RWPE2 (cell line): ENCODE results near the gene TFIP11.

Experiments used
- ATAC-seq: fragments of 200-7000 bp; cut with Tn5 transposase; 3 replicates; pipeline ENCODE4 v1.9.1; 2021; ENCODE audit warnings: low read depth
- DNase-seq: peaks from one replicate; pipeline ENCODE4 v3.0.0-alpha.2; 2020; ENCODE audit warnings: low spot score
- H3K27ac ChIP-seq: fragments of 450-650 bp; 2 replicates; pipeline ENCODE4 v1.5.1; 2017; ENCODE audit warnings: mild to moderate bottlenecking; ENCODE audit not compliant: poor library complexity, severe bottlenecking
- H3K27me3 ChIP-seq: fragments of 250-450 bp; sonication (Bioruptor Pico); 2 replicates; pipeline ENCODE4 v1.5.1; 2021; ENCODE audit warnings: mild to moderate bottlenecking, moderate library complexity; ENCODE audit not compliant: insufficient read depth, poor library complexity, severe bottlenecking
- H3K36me3 ChIP-seq: fragments of 250-450 bp; sonication (Bioruptor Pico); 2 replicates; pipeline ENCODE4 v1.5.1; 2020; ENCODE audit warnings: low read depth, mild to moderate bottlenecking, moderate library complexity
- H3K4me1 ChIP-seq: fragments of 250-450 bp; sonication (Bioruptor Pico); 2 replicates; pipeline ENCODE4 v1.5.1; 2021; ENCODE audit warnings: mild to moderate bottlenecking, moderate library complexity; ENCODE audit not compliant: insufficient read depth, poor library complexity, severe bottlenecking
- H3K4me3 ChIP-seq: fragments of 250-450 bp; sonication (Bioruptor Pico); 2 replicates; pipeline ENCODE4 v1.5.1; 2021; ENCODE audit warnings: mild to moderate bottlenecking, moderate library complexity; ENCODE audit not compliant: severe bottlenecking
- H3K9me3 ChIP-seq: fragments of 250-450 bp; sonication (Bioruptor Pico); 2 replicates; pipeline ENCODE4 v1.5.1; 2021; ENCODE audit warnings: mild to moderate bottlenecking, moderate library complexity; ENCODE audit not compliant: severe bottlenecking
- CTCF ChIP-seq: fragments of 450-650 bp; IDR thresholded peaks from one replicate; pipeline ENCODE4 v1.5.1; 2017; ENCODE audit warnings: mild to moderate bottlenecking, moderate library complexity; ENCODE audit not compliant: poor library complexity, severe bottlenecking

The TFIP11 gene

GRCh38 chr22:26551568-26551967 lies 39.3 kb upstream of the TFIP11 start:
- Histone ChIP-seq H3K27me3 (no peaks in the 10 kb centered on the region), H3K36me3 (0 out of 2 replicates have a peak, but pooled peaks cover 5% of the 10 kb centered on the region), H3K4me3 (no peak overlapping the region), H3K9me3 (no peaks in the 10 kb centered on the region), H3K27ac (peak overlapping the region; percentile 50), H3K4me1 (peaks cover 22% of the 10 kb centered on the region)
- TF ChIP-seq CTCF: no peak
- DNase-seq (no peak), ATAC-seq (no peak)

- H3K4me1 ChIP-seq: peaks cover 22% of the 10 kb centered on the region
- no peak for ATAC-seq
- TF ChIP-seq CTCF: no peak
- no peaks in the 10 kb centered on the region for H3K27me3 ChIP-seq
- no peak for DNase-seq
- no peak overlapping the region for H3K4me3 ChIP-seq
- H3K27ac ChIP-seq: peak overlapping the region; percentile 50
- H3K36me3 ChIP-seq: 0 out of 2 replicates have a peak, but pooled peaks cover 5% of the 10 kb centered on the region
- no peaks in the 10 kb centered on the region for H3K9me3 ChIP-seq
Measured at GRCh38 chr22:26550498-26551033, 38.3 kb upstream of the TFIP11 start.

- DNase-seq (no peak), ATAC-seq (no peak)
- Histone ChIP-seq H3K27me3 (no peaks in the 10 kb centered on the region), H3K9me3 (no peaks in the 10 kb centered on the region), H3K4me1 (peaks cover 22% of the 10 kb centered on the region), H3K4me3 (no peak overlapping the region), H3K27ac (peak overlapping the region; percentile 50), H3K36me3 (0 out of 2 replicates have a peak, but pooled peaks cover 5% of the 10 kb centered on the region)
- no peak for TF ChIP-seq CTCF
Measured at GRCh38 chr22:26549902-26550497, 37.7 kb upstream of the TFIP11 start.

GRCh38 chr22:26548984-26549383 lies 36.7 kb upstream of the TFIP11 start:
- DNase-seq: no peak
- no peak overlapping the region for H3K4me3 ChIP-seq
- H3K27ac ChIP-seq: peak overlapping the region; percentile 50
- ATAC-seq: peak; percentile 61
- no peaks in the 10 kb centered on the region for H3K27me3 ChIP-seq
- H3K36me3 ChIP-seq: 0 out of 2 replicates have a peak, but pooled peaks cover 5% of the 10 kb centered on the region
- peaks cover 22% of the 10 kb centered on the region for H3K4me1 ChIP-seq
- H3K9me3 ChIP-seq: no peaks in the 10 kb centered on the region
- no peak for TF ChIP-seq CTCF

GRCh38 chr22:26548303-26548702 lies 36.0 kb upstream of the TFIP11 start:
- H3K9me3 ChIP-seq: no peaks in the 10 kb centered on the region
- DNase-seq: no peak
- H3K36me3 ChIP-seq: 0 out of 2 replicates have a peak, but pooled peaks cover 5% of the 10 kb centered on the region
- no peak for ATAC-seq
- H3K27ac ChIP-seq: peak overlapping the region; percentile 50
- H3K27me3 ChIP-seq: no peaks in the 10 kb centered on the region
- H3K4me3 ChIP-seq: no peak overlapping the region
- no peak for TF ChIP-seq CTCF
- H3K4me1 ChIP-seq: peaks cover 18% of the 10 kb centered on the region
